GM21723 (cell line): ENCODE data around the gene HELZ.
A peak's percentile ranks its signal among the peaks of the same experiment; 100 is the strongest.

Experiments
- ATAC-seq: cut with Tn5 transposase; IDR thresholded peaks from one replicate; pipeline ENCODE4 v1.9.1; 2021; ENCODE audit warnings: mild to moderate bottlenecking, moderate library complexity; ENCODE audit not compliant: unreplicated experiment

The HELZ gene

DNA sequence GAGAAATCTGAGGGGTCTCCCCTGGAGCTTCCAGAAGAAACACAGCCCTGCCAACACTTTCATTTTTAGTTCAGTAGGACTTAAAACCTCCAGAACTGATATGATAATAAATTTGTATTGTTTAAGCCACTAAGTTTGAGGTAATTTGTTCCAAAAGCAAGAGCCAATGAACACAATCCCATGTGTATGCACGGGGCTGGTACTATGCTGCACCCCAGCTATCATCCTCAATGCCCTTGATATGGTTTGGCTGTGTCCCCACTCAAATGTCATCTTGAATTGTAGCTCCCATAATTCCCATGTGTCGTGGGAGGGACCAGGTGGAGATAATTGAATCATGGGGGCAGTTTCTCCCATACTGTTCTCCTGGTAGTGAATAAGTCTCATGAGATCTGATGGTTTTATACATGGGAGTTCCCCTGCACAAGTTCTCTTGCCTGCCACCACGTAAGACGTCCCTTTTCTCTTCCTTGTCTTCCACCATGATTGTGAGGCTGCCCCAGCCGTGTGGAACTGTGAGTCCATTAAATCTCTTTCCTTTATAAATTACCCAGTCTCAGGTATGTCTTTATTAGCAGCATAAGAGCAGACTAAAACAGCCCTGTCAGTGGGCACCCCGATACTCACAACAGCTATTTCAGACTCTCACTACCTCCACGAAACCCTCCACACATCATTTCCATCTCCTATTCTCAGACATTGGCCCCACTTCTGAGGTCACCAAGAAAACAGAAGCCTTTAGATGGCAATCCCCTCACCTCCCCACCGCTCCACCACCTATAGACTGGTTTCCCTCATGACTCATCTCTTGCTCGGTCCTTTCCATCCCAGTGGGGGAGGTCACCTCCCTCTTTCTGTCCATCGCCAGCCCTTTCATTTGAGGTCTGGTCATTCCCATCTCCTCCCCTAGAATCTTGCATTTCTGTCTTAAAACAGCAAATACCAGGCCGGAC is 209.6 kb downstream of the HELZ start:
- ATAC-seq, result peak; percentile 80

DNA sequence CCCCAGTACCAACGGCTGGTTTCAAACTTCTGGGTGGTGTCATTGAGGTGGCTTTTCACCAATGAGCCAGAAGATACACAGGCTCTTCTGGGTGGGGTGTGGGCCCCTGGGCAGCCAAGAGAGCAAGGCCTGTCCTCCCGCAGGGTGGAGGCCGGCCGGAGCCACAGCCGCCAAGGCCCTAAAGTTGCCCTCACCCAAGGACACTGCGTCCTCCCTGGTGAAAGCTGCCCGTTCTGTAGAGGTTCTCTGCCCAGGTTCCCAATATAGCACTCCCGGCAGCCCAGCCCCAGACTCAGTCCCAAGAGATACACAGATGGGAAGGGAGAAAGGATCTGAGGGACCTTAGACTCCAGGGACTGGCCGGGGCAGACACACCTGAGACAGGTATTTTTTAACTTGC is 211.4 kb downstream of the HELZ start:
- no peak for ATAC-seq

GRCh38 chr17:67032985-67033384 is 212.0 kb downstream of the HELZ start:
- ATAC-seq, result no peak

DNA sequence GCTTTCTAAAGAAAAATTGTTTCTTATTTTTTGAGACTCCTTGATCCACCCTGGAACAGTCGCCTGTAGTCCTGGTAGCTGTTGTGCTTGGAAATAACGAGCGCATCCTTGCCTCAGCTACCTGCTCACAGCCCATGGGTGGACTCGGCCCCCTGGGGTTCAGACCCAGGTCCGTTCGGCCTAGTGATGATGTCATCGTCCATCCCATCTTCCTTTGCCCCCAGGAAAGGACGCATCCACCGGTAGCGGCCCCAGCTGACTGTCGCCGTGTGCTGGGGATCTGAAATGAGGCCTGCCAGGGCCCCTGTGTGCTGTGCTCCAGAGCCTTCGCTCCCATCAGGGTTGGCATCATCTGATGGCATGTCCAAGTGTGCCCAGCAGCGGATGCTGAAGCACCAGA is 212.6 kb downstream of the HELZ start:
- ATAC-seq, result no peak

- no peak for ATAC-seq
Observed at GRCh38 chr17:67030641-67031040, 214.4 kb downstream of the HELZ start.

GRCh38 chr17:67027031-67027628 is 217.9 kb downstream of the HELZ start:
- no peak for ATAC-seq

DNA sequence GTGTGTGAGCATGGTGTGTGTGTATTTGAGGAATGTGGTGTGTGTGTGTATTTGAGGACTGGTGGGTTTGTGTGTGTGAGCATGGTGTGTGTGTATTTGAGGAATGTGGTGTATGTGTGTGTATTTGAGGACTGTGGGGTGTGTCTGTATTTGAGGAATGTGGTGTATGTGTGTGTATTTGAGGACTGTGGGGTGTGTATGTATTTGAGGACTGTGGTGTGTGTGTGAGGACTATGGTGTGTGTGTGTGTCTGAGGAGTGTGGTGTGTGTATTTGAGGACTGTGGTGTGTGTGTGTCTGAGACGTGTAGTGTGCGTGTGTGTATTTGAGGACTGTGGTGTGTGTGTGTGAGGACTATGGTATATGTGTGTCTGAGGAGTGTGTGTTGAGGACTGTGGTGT is 218.7 kb downstream of the HELZ start:
- ATAC-seq, result no peak

DNA sequence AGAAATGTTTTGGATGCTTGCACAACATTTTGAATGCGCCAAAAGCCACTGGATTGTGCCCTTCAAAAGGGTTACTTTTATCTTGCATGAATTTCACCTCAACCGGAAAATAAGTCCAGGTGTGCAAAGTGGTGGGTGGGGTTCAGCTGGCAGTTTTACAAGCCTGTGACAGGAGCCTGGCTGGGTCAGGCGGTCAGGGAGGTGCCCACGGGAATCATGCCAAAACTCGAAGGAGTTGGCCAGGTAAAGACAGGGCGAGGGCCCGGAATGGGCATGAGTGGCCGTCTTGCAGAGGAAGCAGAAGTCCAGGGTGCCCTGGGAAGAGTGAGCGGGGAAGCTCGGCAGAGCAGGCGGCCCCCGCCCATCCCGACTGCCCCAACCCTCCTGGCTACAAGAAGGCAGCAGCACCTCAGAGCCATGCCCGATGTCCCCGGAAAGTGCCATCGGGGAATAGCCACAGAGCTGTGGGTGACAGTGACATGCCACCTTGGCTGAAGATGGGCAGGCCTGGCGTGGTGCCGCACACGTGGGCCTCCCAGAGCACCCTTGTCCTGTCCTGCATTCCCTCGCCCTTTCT is 219.7 kb downstream of the HELZ start:
- ATAC-seq, result no peak

DNA sequence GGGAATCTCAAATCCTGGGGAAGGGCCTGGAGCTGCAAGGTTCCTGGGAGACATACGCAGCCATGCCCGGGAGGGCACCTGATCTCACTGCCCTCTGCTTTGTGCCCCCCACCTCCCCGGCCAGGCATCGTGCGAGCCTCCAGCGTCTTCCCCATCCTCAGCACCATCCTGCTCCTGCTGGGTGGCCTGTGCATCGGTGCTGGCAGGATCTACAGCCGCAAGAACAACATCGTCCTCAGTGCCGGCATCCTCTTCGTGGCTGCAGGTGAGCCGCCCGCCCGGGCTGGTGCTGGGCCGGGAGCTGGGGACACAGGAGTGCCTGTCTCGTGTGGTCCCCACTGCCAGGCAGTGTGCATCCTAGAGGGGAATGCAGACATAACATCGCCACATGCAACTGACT is 220.3 kb downstream of the HELZ start:
- ATAC-seq, result no peak

- ATAC-seq, result no peak
Observed at GRCh38 chr17:67022451-67022810, 222.6 kb downstream of the HELZ start.

DNA sequence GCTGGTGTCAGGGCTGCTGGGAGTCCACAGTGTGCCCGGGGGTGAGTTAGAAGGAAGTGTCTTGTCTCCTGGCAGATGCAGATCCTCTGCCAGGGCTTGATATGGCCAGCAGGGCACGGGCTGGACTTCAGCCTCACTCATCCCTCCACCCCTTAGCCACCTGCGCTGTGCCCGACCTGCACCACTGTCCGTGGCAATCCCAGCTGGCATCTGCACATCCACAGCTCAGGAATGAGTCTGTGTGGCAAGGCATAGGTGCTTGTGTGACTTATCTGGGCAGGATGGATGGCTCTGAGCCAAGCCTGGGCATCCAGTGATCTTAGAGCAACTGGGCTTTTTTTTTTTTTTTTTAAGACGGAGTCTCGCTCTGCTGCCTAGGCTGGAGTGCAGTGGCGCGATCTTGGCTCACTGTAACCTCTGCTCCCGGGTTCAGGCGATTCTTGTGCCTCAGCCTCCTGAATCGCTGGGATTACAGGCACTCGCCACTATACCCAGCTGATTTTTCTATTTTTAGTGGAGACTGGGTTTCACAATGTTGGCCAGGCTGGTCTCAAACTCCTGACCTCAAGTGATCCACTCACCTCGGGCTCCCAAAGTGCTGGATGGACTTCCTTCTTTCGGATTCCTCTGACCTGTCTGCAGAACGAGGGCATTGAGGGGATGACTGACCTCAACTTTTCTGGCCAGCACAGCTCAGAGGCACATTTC is 223.1 kb downstream of the HELZ start:
- no peak for ATAC-seq

DNA sequence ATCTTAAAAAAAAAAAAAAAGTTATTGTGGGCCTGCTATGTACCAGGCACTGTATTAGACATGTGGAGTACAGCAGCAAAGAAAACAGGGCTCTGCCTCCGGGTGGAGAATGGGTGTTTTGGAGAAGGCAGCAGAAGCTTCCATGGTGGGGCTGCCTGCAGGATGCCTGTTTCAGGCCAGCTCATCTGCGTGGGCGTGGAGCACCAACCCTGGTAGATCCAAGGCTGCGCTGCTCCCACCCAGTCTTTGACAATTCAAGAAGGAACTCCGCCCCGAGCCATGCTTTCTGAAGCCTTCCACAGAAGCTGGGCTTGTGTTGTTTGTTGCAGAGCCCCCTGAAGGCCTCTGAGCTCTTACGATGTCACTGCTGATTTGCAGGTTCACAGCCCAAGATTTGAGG is 223.8 kb downstream of the HELZ start:
- no peak for ATAC-seq
